WTC11 (cell line): ENCODE data around the gene FAM53B. TPM values are rescaled to one million over a fixed set of nuclear protein-coding genes. Genes with fewer than 3 reads are reported as not detected.
"Not testable (repeated sequence)": the region's sequence is repeated elsewhere in the genome, so short reads cannot be mapped to it uniquely, and the experiment has no call there.

Experiments used
- ATAC-seq: fragments of 200-7000 bp; cut with Tn5 transposase; 2 replicates; pipeline ENCODE4 v1.10.0; 2021; ENCODE audit warnings: mild to moderate bottlenecking, moderate library complexity
- CTCF ChIA-PET: fragments of 300-600 bp; sonication (Branson Sonifier 250); formaldehyde crosslinking; loops from one replicate; lab custom pipeline; 2021; ENCODE audit warnings: antibody characterized with exemption; lab: Charles Lee
- POLR2A ChIA-PET: fragments of 350-600 bp; sonication (Branson Sonifier 250); formaldehyde crosslinking; loops from one replicate; lab custom pipeline; 2021; ENCODE audit warnings: antibody characterized with exemption; lab: Charles Lee
- DNase-seq: peaks from one replicate; pipeline ENCODE4 v3.0.0; 2021; ENCODE audit warnings: low spot score
- H3K27ac Mint-ChIP-seq: 2 replicates; pipeline ENCODE4 v1.8.0; 2021; ENCODE audit warnings: mixed read lengths
- H3K27me3 Mint-ChIP-seq: 2 replicates; pipeline ENCODE4 v1.8.0; 2021; ENCODE audit warnings: low read depth, mild to moderate bottlenecking, moderate library complexity, mixed read lengths
- H3K36me3 Mint-ChIP-seq: 2 replicates; pipeline ENCODE4 v1.8.0; 2021; ENCODE audit warnings: mixed read lengths
- H3K4me1 Mint-ChIP-seq: 2 replicates; pipeline ENCODE4 v1.8.0; 2022; ENCODE audit warnings: mixed read lengths
- H3K4me3 Mint-ChIP-seq: 2 replicates; pipeline ENCODE4 v1.8.0; 2021; ENCODE audit warnings: mild to moderate bottlenecking, moderate library complexity, mixed read lengths
- H3K9me3 Mint-ChIP-seq: 2 replicates; pipeline ENCODE4 v1.8.0; 2021; ENCODE audit warnings: mixed read lengths
- ATF1 ChIP-seq: sonication (generic); formaldehyde crosslinking; IDR thresholded peaks from 2 replicates; pipeline ENCODE4 v1.8.1; 2023; ENCODE audit warnings: mild to moderate bottlenecking, moderate library complexity, missing genetic modification reagents
- ELF4 ChIP-seq: sonication (generic); formaldehyde crosslinking; IDR thresholded peaks from 2 replicates; pipeline ENCODE4 v1.8.1; 2022; ENCODE audit warnings: low read depth, mild to moderate bottlenecking, moderate library complexity, missing genetic modification reagents
- ESRRA ChIP-seq: sonication (generic); formaldehyde crosslinking; IDR thresholded peaks from 2 replicates; pipeline ENCODE4 v1.8.1; 2022; ENCODE audit warnings: mild to moderate bottlenecking, missing genetic modification reagents, borderline replicate concordance
- GABPB1 ChIP-seq: sonication (generic); formaldehyde crosslinking; IDR thresholded peaks from 2 replicates; pipeline ENCODE4 v1.8.1; 2023; ENCODE audit warnings: mild to moderate bottlenecking, missing genetic modification reagents
- HMGA2 ChIP-seq: fragments of 250-450 bp; sonication (Bioruptor Pico); IDR thresholded peaks from 2 replicates; pipeline ENCODE4 v1.4.0; 2021; ENCODE audit warnings: mild to moderate bottlenecking, moderate library complexity
- NR1H2 ChIP-seq: sonication (generic); formaldehyde crosslinking; IDR thresholded peaks from 2 replicates; pipeline ENCODE4 v1.9.0; 2021; ENCODE audit warnings: mild to moderate bottlenecking, moderate library complexity, missing genetic modification reagents
- PRRX2 ChIP-seq: fragments of 250-450 bp; sonication (Bioruptor Pico); IDR thresholded peaks from 2 replicates; pipeline ENCODE4 v1.8.0; 2021; ENCODE audit warnings: mild to moderate bottlenecking
- TCF7 ChIP-seq: sonication (generic); formaldehyde crosslinking; IDR thresholded peaks from 2 replicates; pipeline ENCODE4 v1.8.0; 2022; ENCODE audit warnings: mild to moderate bottlenecking, low read depth, missing genetic modification reagents, moderate library complexity
- ZNF232 ChIP-seq: sonication (generic); formaldehyde crosslinking; IDR thresholded peaks from 2 replicates; pipeline ENCODE4 v1.8.0; 2022; ENCODE audit warnings: mild to moderate bottlenecking, missing genetic modification reagents
- ZNF671 ChIP-seq: fragments of 250-450 bp; sonication (Bioruptor Pico); IDR thresholded peaks from 2 replicates; pipeline ENCODE4 v1.8.0; 2021; ENCODE audit warnings: mild to moderate bottlenecking
- total RNA-seq: library from RNA; stranded (reverse); gene quantifications from 3 replicates; pipeline ENCODE4 v1.2.3, GENCODE V29; 2021
- TF ChIP-seq, protein P1 (sequence below): sonication (generic); formaldehyde crosslinking; conservative IDR thresholded peaks from 2 replicates; pipeline ENCODE4 v1.8.1; 2022; ENCODE audit warnings: mild to moderate bottlenecking, missing genetic modification reagents
- TF ChIP-seq, protein P2 (sequence below): sonication (generic); formaldehyde crosslinking; IDR thresholded peaks from 2 replicates; pipeline ENCODE4 v1.8.0; 2023; ENCODE audit warnings: missing genetic modification reagents
- TF ChIP-seq, protein P3 (sequence below): sonication (generic); formaldehyde crosslinking; IDR thresholded peaks from 2 replicates; pipeline ENCODE4 v1.8.1; 2022; ENCODE audit warnings: missing genetic modification reagents, borderline replicate concordance
- TF ChIP-seq, protein P4 (sequence below): fragments of 250-450 bp; sonication (Bioruptor Pico); IDR thresholded peaks from 2 replicates; pipeline ENCODE4 v1.9.0; 2021; ENCODE audit warnings: moderate library complexity, mild to moderate bottlenecking, inconsistent platforms, borderline replicate concordance
- TF ChIP-seq, protein P5 (sequence below): sonication (generic); formaldehyde crosslinking; IDR thresholded peaks from 2 replicates; pipeline ENCODE4 v1.8.1; 2022; ENCODE audit warnings: low read depth, missing genetic modification reagents, borderline replicate concordance
- TF ChIP-seq, protein P6 (sequence below): sonication (generic); formaldehyde crosslinking; conservative IDR thresholded peaks from 2 replicates; pipeline ENCODE4 v1.8.1; 2023; ENCODE audit warnings: mild to moderate bottlenecking, low read depth, missing genetic modification reagents, moderate library complexity

The FAM53B gene
- total RNA-seq, 1 experiment from 2014 or later, result 21.3 TPM

DNA sequence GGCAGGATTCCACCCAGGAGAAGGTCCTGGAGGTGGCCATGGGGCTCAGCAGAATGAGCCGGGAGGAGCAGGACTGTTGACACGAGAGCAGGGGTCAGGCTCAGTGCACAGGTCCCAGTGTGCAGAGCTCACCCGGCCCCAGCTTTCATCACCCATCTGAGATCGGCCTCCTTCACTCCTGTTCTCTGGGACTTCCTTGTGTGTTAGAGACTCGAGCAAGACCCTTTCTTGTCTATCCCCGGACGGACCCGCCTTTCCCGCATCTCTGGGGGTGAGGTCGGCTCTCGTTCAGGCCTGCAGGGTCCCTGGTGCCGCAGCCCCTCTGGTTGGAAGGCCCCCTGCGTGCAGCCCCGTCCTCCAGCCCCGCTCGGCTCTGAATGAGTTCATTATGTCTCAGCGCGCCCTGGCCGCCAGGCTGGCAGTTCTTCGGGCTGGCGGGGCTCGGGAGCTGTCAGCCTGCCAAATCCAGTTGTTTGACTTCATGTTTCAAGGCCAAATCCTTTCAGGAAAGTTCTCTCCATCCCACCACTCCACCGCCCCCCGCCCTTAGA is 154.6 kb downstream of the FAM53B start:
- ATAC-seq, result no peak
- no peak for TF ChIP-seq PRRX2
- peak; percentile 56; the same call in 1 of the 2 replicates for TF ChIP-seq GABPB1 (CRISPR knock-in tag)
- TF ChIP-seq, all 79 proteins: peak for 1
- H3K4me3 Mint-ChIP-seq, result no peak overlapping the region
- H3K9me3 Mint-ChIP-seq, result peaks cover 9% of the 10 kb centered on the region
- POLR2A ChIA-PET, result no interaction called here
- H3K36me3 Mint-ChIP-seq, result no peaks in the 10 kb centered on the region
- peaks cover 4% of the 10 kb centered on the region for H3K4me1 Mint-ChIP-seq
- CTCF ChIA-PET, result interaction anchor here (0.7 to 1.9 kb wide), 6 partner anchors 14 to 59 kb away, joined by 3 to 6 read pairs (median 5); no protein-coding TSS in a partner anchor
- H3K27ac Mint-ChIP-seq, result no peak overlapping the region
- H3K27me3 Mint-ChIP-seq, result no peaks in the 10 kb centered on the region; the same call in 1 of the 2 replicates
- no peak for DNase-seq

DNA sequence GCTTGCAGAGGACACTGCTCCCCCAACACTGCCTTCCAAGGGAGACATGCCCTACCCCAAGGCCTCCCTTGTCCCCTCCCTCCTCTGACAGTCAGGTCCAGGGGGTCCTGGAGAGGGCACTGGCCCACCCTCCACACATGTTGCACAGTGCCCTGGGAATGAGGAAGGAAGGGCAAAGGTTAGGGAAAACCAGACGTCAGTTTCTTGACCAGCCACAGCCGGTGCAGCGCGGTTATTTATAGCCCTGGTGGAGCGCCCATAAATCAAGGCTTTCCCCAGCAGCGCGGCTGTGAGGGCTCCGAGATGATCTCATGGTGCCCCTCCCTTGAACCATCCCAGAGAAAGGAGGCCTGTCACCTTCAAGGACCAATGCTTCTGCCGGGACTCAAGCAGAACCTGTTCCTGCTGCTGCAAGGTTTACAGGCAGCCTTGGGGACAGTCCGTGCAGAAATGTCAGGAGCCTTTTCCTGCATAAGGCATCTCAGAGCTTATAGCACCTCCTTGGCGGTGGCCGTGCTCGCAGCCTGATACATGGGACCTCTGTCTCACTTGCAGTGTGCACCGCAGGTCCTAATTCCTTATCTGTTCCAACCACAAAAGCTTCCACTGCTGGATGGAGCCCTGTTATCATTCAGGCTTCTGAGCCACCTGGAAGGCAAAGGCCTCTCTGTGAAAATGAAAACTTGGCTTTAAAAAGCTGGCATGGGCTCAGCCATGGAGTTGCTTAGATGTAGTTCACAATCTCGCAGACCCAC is 155.3 kb downstream of the FAM53B start:
- Mint-ChIP-seq H3K4me3 (no peak overlapping the region), H3K27ac (no peak overlapping the region), H3K9me3 (peaks cover 9% of the 10 kb centered on the region), H3K27me3 (no peaks in the 10 kb centered on the region; the same call in 1 of the 2 replicates), H3K36me3 (no peaks in the 10 kb centered on the region), H3K4me1 (peaks cover 4% of the 10 kb centered on the region)
- TF ChIP-seq, protein P1, sequence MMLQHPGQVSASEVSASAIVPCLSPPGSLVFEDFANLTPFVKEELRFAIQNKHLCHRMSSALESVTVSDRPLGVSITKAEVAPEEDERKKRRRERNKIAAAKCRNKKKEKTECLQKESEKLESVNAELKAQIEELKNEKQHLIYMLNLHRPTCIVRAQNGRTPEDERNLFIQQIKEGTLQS (CRISPR knock-in tag), result no peak
- TF ChIP-seq ATF1 (CRISPR knock-in tag) (no peak), NR1H2 (no peak), ELF4 (CRISPR knock-in tag) (no peak), ZNF671 (no peak), HMGA2 (CRISPR knock-in tag) (no peak), ESRRA (CRISPR knock-in tag) (no peak), GABPB1 (CRISPR knock-in tag) (no peak), TCF7 (CRISPR knock-in tag) (no peak), ZNF232 (CRISPR knock-in tag) (no peak)
- TF ChIP-seq, protein P2, sequence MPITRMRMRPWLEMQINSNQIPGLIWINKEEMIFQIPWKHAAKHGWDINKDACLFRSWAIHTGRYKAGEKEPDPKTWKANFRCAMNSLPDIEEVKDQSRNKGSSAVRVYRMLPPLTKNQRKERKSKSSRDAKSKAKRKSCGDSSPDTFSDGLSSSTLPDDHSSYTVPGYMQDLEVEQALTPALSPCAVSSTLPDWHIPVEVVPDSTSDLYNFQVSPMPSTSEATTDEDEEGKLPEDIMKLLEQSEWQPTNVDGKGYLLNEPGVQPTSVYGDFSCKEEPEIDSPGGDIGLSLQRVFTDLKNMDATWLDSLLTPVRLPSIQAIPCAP (CRISPR knock-in tag), result no peak
- TF ChIP-seq, protein P3, sequence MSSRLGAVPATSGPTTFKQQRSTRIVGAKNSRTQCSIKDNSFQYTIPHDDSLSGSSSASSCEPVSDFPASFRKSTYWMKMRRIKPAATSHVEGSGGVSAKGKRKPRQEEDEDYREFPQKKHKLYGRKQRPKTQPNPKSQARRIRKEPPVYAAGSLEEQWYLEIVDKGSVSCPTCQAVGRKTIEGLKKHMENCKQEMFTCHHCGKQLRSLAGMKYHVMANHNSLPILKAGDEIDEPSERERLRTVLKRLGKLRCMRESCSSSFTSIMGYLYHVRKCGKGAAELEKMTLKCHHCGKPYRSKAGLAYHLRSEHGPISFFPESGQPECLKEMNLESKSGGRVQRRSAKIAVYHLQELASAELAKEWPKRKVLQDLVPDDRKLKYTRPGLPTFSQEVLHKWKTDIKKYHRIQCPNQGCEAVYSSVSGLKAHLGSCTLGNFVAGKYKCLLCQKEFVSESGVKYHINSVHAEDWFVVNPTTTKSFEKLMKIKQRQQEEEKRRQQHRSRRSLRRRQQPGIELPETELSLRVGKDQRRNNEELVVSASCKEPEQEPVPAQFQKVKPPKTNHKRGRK (CRISPR knock-in tag), result no peak
- TF ChIP-seq, protein P4, sequence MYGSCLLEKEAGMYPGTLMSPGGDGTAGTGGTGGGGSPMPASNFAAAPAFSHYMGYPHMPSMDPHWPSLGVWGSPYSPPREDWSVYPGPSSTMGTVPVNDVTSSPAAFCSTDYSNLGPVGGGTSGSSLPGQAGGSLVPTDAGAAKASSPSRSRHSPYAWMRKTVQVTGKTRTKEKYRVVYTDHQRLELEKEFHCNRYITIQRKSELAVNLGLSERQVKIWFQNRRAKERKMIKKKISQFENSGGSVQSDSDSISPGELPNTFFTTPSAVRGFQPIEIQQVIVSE (CRISPR knock-in tag), result no peak
- TF ChIP-seq, protein P5, sequence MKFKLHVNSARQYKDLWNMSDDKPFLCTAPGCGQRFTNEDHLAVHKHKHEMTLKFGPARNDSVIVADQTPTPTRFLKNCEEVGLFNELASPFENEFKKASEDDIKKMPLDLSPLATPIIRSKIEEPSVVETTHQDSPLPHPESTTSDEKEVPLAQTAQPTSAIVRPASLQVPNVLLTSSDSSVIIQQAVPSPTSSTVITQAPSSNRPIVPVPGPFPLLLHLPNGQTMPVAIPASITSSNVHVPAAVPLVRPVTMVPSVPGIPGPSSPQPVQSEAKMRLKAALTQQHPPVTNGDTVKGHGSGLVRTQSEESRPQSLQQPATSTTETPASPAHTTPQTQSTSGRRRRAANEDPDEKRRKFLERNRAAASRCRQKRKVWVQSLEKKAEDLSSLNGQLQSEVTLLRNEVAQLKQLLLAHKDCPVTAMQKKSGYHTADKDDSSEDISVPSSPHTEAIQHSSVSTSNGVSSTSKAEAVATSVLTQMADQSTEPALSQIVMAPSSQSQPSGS (CRISPR knock-in tag), result no peak
- TF ChIP-seq, protein P6, sequence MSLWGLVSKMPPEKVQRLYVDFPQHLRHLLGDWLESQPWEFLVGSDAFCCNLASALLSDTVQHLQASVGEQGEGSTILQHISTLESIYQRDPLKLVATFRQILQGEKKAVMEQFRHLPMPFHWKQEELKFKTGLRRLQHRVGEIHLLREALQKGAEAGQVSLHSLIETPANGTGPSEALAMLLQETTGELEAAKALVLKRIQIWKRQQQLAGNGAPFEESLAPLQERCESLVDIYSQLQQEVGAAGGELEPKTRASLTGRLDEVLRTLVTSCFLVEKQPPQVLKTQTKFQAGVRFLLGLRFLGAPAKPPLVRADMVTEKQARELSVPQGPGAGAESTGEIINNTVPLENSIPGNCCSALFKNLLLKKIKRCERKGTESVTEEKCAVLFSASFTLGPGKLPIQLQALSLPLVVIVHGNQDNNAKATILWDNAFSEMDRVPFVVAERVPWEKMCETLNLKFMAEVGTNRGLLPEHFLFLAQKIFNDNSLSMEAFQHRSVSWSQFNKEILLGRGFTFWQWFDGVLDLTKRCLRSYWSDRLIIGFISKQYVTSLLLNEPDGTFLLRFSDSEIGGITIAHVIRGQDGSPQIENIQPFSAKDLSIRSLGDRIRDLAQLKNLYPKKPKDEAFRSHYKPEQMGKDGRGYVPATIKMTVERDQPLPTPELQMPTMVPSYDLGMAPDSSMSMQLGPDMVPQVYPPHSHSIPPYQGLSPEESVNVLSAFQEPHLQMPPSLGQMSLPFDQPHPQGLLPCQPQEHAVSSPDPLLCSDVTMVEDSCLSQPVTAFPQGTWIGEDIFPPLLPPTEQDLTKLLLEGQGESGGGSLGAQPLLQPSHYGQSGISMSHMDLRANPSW (CRISPR knock-in tag), result no peak
- ATAC-seq, result no peak
- CTCF ChIA-PET, result interaction anchor here (0.8 to 1.9 kb wide), 4 partner anchors 23 to 59 kb away, joined by 3 to 6 read pairs (median 3); no protein-coding TSS in a partner anchor
- POLR2A ChIA-PET, result interaction anchor here (0.6 to 0.7 kb wide), 2 partner anchors 26 to 226 kb away, joined by 3 to 4 read pairs; no protein-coding TSS in a partner anchor
- no peak for DNase-seq

DNA sequence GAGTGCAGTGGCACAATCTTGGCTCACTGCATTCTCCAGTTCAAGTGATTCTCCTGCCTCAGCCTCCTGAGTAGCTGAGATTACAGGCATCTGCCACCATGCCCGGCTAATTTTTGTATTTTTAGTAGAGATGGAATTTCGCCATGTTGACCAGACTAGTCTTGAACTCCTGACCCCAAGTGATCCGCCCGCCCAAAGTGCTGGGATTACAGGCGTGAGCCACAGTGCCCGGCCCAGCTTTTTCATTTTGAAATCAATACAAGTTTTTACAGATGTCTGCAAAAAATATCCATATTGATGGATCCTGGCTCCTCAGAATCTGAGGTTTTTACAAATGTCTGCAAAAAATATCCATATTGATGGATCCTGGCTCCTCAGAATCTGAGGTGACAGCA is 155.8 kb downstream of the FAM53B start:
- not testable (repeated sequence) for ATAC-seq, H3K27me3 Mint-ChIP-seq, DNase-seq, H3K27ac Mint-ChIP-seq, H3K36me3 Mint-ChIP-seq, H3K4me3 Mint-ChIP-seq, H3K4me1 Mint-ChIP-seq
- CTCF ChIA-PET, result interaction anchor here (1.2 to 1.9 kb wide), 3 partner anchors 23 to 58 kb away, joined by 3 to 6 read pairs (median 3); no protein-coding TSS in a partner anchor
- peaks cover 15% of the 10 kb centered on the region for H3K9me3 Mint-ChIP-seq
- POLR2A ChIA-PET, result interaction anchor here (0.6 to 0.7 kb wide), 2 partner anchors 26 to 227 kb away, joined by 3 to 4 read pairs; no protein-coding TSS in a partner anchor
